HG03103 (cell line): ENCODE results near the gene PPM1F.

Experiments
- ATAC-seq: cut with Tn5 transposase; IDR thresholded peaks from one replicate; pipeline ENCODE4 v1.9.1; 2021; ENCODE audit warnings: low read depth; ENCODE audit not compliant: unreplicated experiment

The PPM1F gene

GRCh38 chr22:21961127-21961867 is 8.6 kb upstream of the PPM1F start:
- no peak for ATAC-seq

GRCh38 chr22:21960200-21961126 is 7.8 kb upstream of the PPM1F start:
- no peak for ATAC-seq

GRCh38 chr22:21959274-21960074 is 6.8 kb upstream of the PPM1F start:
- no peak for ATAC-seq

- no peak for ATAC-seq
These were observed 6.0 kb upstream of the PPM1F start for GRCh38 chr22:21958360-21959273.

- no peak for ATAC-seq
These were observed 650 bp downstream of the PPM1F start for GRCh38 chr22:21951931-21952465.

GRCh38 chr22:21951062-21951461 is 1.6 kb downstream of the PPM1F start:
- ATAC-seq: no peak

- ATAC-seq: no peak
These were observed 2.7 kb downstream of the PPM1F start for GRCh38 chr22:21949948-21950347.

- ATAC-seq: no peak
These were observed 3.1 kb downstream of the PPM1F start for GRCh38 chr22:21949569-21949918.

GRCh38 chr22:21948824-21949568 is 3.7 kb downstream of the PPM1F start:
- ATAC-seq: no peak

- no peak for ATAC-seq
These were observed 4.3 kb downstream of the PPM1F start for GRCh38 chr22:21948390-21948789.

GRCh38 chr22:21947040-21948014 is 5.3 kb downstream of the PPM1F start:
- no peak for ATAC-seq

- ATAC-seq: no peak
These were observed 6.3 kb downstream of the PPM1F start for GRCh38 chr22:21946262-21946925.

GRCh38 chr22:21945453-21946261 is 7.0 kb downstream of the PPM1F start:
- ATAC-seq: no peak

- no peak for ATAC-seq
These were observed 7.8 kb downstream of the PPM1F start for GRCh38 chr22:21944871-21945270.

- ATAC-seq: no peak
These were observed 8.8 kb downstream of the PPM1F start for GRCh38 chr22:21943571-21944448.
